Left lung (tissue), 10 donors: Measurements from ENCODE around the gene GALNT4. TPM values are rescaled to one million over a fixed set of nuclear protein-coding genes. Genes with fewer than 3 reads are reported as not detected.

Experiments
- ATAC-seq: fragments of 200-7000 bp; cut with Tn5 transposase; one replicate; pipeline ENCODE4 v1.9.1; 2020; ENCODE audit warnings: moderate library complexity
- DNase-seq, 4 donors: peaks; one replicate each; pipeline ENCODE4 v3.0.0-alpha.2; 2013 to 2020
- H3K27ac ChIP-seq, 2 donors: fragments of 200-600 bp; sonication (generic) in 1 of 2; one replicate each; pipeline versions ENCODE4 v1.5.0 to v1.8.0; 2020 to 2021
- H3K27me3 ChIP-seq, 2 donors: fragments of 200-600 bp; sonication (generic) in 1 of 2; one replicate each; pipeline versions ENCODE4 v1.5.0 to v1.8.0; 2020 to 2021
- H3K36me3 ChIP-seq, 2 donors: fragments of 200-600 bp; sonication (generic) in 1 of 2; one replicate each; pipeline versions ENCODE4 v1.5.0 to v1.8.0; 2020 to 2021
- H3K4me1 ChIP-seq, 2 donors: fragments of 200-600 bp; one replicate each; pipeline ENCODE4 v1.8.0; 2021
- H3K4me3 ChIP-seq, 2 donors: fragments of 200-600 bp; sonication (generic) in 1 of 2; one replicate each; pipeline versions ENCODE4 v1.5.0 to v1.8.0; 2020 to 2021; ENCODE audit warnings: mild to moderate bottlenecking in 1 of 2
- H3K9me3 ChIP-seq, 2 donors: fragments of 200-600 bp; sonication (generic) in 1 of 2; one replicate each; pipeline versions ENCODE4 v1.5.0 to v1.8.0; 2020 to 2021
- CTCF ChIP-seq, 2 donors: fragments of 200-600 bp; sonication (generic) in 1 of 2; IDR thresholded peaks; one replicate each; pipeline versions ENCODE4 v1.5.0 to v1.8.0; 2021; ENCODE audit warnings: antibody characterized with exemption in 2 of 2
- intact Hi-C, 2 donors: fragments of 100-400 bp; cut with DNase I; formaldehyde crosslinking; loops; one replicate each; pipeline versions ENCODE4 v1.11.2 to v1.14.2; 2022
- polyA plus RNA-seq, 6 donors: library from polyadenylated mRNA; unstranded; fragments of 120-200 nt; gene quantifications; one replicate each; pipeline ENCODE4 v1.2.1, GENCODE V29; 2013; ENCODE audit not compliant: insufficient read length in 6 of 6
- total RNA-seq, 2 donors: library from RNA; stranded (reverse); fragmentation: NEBNext Ultra II Directional; extraction: Animal tissue kit (Norgen Biotek cat#: 25700); gene quantifications; one replicate each; pipeline ENCODE4 v1.2.1, GENCODE V29; 2021
- donor health status: DM: no; HTN: yes; CAD: no.
- donor health status: DM: no; HTN: no; CAD: no.

Gene GALNT4
- total and polyA plus RNA-seq, 8 donors = 6.6 to 10.2 (median 7.9) TPM

- no peaks in the 10 kb centered on the region for H3K9me3 ChIP-seq
- no peak for ATAC-seq
- H3K36me3 ChIP-seq = peaks cover 0 to 49% of the 10 kb centered on the region in 2 donors
- no peak for DNase-seq
- intact Hi-C loops = no loop called here
- TF ChIP-seq CTCF (IDR thresholded peaks at IDR 0.05) = no peak
- no peak overlapping the region for H3K27ac ChIP-seq
- H3K27me3 ChIP-seq = no peaks in the 10 kb centered on the region
- H3K4me1 ChIP-seq = no peaks in the 10 kb centered on the region
- no peak overlapping the region for H3K4me3 ChIP-seq
Measured at GRCh38 chr12:89490922-89491321, 33.7 kb downstream of the GALNT4 start.

- Histone ChIP-seq H3K36me3 (peaks cover 0 to 39% of the 10 kb centered on the region in 2 donors), H3K27ac (no peak overlapping the region), H3K4me3 (no peak overlapping the region), H3K4me1 (peaks cover 0 to 4% of the 10 kb centered on the region in 2 donors), H3K27me3 (no peaks in the 10 kb centered on the region), H3K9me3 (no peaks in the 10 kb centered on the region)
- intact Hi-C loops = no loop called here
- DNase-seq = no peak
- TF ChIP-seq CTCF (IDR thresholded peaks at IDR 0.05) = no peak
- no peak for ATAC-seq
Measured at GRCh38 chr12:89486264-89486663, 38.3 kb downstream of the GALNT4 start.

- TF ChIP-seq CTCF (IDR thresholded peaks at IDR 0.05) = no peak
- ATAC-seq (no peak), DNase-seq (no peak)
- Histone ChIP-seq H3K27ac (no peak overlapping the region), H3K4me1 (peaks cover 0 to 7% of the 10 kb centered on the region in 2 donors), H3K27me3 (no peaks in the 10 kb centered on the region), H3K4me3 (no peak overlapping the region), H3K36me3 (peaks cover 0 to 21% of the 10 kb centered on the region in 2 donors), H3K9me3 (no peaks in the 10 kb centered on the region)
- intact Hi-C loops = no loop called here
Measured at GRCh38 chr12:89484470-89484869, 40.1 kb downstream of the GALNT4 start.

- ATAC-seq (no peak), DNase-seq (no peak)
- no peaks in the 10 kb centered on the region for H3K9me3 ChIP-seq
- intact Hi-C loops = no loop called here
- peaks cover 0 to 7% of the 10 kb centered on the region in 2 donors for H3K4me1 ChIP-seq
- peaks cover 0 to 5% of the 10 kb centered on the region in 2 donors for H3K36me3 ChIP-seq
- no peaks in the 10 kb centered on the region for H3K27me3 ChIP-seq
- no peak overlapping the region for H3K27ac ChIP-seq
- no peak overlapping the region for H3K4me3 ChIP-seq
- TF ChIP-seq CTCF (IDR thresholded peaks at IDR 0.05) = no peak
Measured at GRCh38 chr12:89481213-89481914, 43.2 kb downstream of the GALNT4 start.

- no peak for TF ChIP-seq CTCF (IDR thresholded peaks at IDR 0.05)
- intact Hi-C loops = no loop called here
- Histone ChIP-seq H3K27me3 (no peaks in the 10 kb centered on the region), H3K36me3 (peaks cover 0 to 4% of the 10 kb centered on the region in 2 donors), H3K27ac (no peak overlapping the region), H3K9me3 (no peaks in the 10 kb centered on the region), H3K4me1 (peaks cover 0 to 7% of the 10 kb centered on the region in 2 donors), H3K4me3 (no peak overlapping the region)
- no peak for DNase-seq
- ATAC-seq = no peak
Measured at GRCh38 chr12:89479982-89480381, 44.6 kb downstream of the GALNT4 start.
